GM21825 (cell line): ENCODE measurements around the gene HMGXB3.
"Not testable (repeated sequence)": the region's sequence is repeated elsewhere in the genome, so short reads cannot be mapped to it uniquely, and the experiment has no call there.

Experiments used
- ATAC-seq: cut with Tn5 transposase; IDR thresholded peaks from one replicate; pipeline ENCODE4 v1.9.1; 2021; ENCODE audit warnings: mild to moderate bottlenecking, moderate library complexity; ENCODE audit not compliant: unreplicated experiment

Gene HMGXB3

DNA sequence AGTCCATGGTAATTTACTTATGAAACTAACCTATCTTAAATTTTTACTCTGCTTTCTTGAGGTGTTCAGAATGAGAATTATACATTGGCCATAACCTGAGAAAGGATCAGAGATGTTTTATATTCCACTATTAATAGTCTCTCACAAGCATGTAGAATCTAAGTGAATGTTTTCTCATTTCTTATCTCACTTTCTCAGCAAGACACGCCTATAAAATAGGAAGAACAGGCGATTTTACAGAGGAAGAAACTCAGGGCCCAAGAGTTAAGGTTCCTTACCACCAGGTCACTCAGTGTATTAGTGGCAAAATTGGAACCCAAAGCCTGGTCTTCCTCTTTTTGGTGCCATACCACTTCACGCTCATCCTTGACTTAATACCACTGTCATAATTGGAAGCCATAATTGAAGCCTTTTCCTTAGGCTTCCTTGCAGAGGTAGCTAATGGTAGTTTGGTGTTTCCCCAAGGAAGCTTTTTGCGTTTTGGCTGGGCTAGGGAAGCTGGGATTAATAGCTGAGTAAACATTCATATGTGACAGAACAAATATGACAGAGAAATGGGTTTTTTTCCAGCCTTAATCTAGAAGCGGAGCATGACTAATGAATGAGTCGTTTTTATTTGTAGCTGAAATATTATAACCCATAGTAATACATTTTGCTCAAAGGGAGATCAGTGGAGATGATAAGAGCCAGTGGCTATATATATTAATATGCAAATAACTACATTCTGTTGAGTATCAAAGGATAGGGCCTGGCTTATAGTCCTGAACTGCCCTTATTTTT is 16.9 kb downstream of the HMGXB3 start:
- ATAC-seq = no peak

DNA sequence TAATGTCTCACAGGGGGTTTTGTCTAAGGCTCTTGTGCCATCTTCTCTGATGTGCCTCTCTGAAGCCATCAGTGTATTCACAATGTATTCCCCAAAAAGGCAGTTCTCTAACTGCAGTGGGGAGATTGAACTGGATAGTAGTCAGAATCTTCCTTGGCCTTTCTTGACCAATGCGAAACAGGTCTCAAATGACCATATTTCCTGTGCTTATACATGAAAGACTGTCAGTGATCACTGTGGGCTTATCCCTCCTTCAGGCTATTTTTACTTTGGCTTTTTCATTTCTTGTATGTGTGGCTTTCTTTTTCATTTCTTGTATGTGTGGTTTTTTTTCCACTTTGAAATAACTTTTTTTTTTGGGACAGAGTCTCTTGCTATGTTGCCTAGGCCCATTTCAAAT is 19.7 kb downstream of the HMGXB3 start:
- no peak for ATAC-seq

DNA sequence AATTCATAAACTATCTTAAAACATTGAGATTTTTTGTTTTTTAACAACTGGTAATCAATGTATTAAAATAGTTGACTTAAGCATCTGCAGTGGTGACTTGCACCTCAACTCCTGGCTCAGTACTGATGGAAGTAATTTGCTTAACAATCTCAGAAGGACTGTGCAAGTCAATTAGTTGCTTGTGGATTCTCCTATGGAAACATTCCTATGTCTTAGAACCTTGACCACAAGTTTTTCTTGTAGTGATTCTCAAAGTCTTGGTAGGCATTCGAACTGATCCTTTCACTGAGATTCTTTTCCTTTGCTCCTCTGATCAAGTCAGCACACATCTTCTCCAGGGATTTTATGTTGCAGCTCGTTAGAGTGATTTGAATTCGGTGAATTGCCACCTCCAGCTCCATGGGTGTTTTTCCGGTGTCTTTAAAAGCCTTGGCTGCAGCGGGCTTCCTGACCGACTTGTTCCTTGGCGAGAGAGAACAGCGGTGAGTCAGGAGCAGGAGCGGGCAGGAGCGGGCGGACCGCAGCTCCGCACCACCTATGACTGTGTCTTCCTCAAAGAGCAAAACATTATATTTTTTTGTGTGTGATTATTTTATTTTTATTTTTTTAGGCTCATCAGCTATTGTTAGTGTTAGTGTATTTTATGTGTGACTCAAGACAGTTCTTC is 21.1 kb downstream of the HMGXB3 start:
- no peak for ATAC-seq

DNA sequence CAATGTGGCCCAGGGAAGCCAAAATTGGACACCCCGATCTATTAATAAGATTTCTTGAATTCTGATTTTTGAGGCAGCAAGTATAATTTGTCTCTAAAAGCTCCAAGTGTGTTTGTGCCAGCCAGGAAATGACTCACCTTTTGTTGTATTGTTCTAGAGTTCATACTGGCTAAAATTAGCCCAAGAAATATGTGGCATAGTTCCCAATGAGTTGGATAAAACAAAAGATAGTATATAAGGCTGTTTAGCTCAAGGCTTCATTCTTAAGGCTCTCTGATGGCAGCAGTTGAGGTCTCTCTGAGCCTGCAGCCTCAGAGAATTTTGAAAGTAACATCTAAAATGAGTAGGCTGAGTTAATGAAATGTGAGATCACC is 21.6 kb downstream of the HMGXB3 start:
- no peak for ATAC-seq

DNA sequence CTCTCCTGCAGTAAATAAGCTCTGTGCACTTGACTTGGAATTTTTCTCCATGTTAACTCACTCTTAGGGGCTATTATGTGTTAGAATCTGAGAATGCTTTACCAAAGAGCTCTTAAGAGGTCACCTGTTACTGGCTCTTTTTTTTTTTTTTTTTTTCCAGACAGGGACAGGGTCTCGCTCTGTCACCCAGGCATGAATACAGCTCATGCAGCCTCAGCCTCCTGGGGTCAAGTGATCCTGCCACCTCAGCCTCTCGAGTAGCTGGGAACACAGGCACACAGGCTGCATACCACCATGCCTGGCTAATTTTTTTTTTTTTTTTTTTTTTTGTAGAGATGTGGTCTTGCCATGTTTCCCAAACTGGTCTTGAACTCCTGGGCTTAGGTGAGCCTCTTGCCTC is 22.1 kb downstream of the HMGXB3 start:
- ATAC-seq = no peak

DNA sequence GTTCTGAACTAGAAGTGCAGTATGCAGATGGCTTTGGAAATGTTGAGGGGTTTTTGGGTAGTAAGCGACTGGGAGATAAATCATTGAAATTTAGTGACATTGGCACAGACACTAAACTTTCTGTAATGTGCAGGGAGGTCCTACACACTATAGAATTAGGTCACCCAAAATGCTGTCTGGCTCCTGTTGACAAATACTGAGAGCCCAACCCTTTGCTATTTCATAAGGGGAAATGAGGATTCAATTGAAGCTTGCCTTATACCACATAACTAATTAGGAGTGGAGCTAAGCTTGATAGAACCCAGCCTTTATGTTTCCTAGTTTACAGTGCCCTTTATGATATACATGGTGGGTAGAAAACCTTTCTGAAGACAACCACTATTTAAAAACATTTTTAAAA is 22.6 kb downstream of the HMGXB3 start:
- ATAC-seq = no peak

DNA sequence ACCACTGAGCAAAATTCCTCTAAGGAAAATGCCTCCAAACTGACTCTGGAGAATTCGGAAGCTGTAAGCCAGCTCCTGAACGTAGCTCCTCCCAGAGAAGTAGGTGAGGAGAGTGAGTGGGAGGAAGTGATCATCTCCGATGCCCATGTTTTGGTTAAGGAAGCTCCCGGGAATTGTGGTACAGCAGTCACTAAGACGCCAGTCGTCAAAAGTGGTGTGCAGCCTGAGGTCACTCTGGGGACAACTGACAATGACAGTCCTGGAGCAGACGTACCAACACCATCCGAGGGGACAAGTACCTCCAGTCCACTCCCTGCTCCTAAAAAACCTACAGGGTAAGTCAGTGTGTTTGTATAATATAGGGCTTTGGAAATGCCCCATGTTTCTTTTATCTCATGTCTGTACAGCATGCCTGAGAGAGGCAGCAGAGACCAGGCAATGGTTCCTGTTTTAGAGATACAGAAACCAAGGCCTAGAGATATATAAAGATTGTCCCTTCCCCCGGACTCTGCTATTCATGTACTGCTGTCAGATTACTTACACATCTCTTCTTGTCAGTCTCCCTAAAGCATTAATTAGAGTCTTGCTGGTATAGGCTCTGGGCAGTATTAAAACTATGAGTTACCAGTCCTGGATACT is 23.9 kb downstream of the HMGXB3 start:
- no peak for ATAC-seq

DNA sequence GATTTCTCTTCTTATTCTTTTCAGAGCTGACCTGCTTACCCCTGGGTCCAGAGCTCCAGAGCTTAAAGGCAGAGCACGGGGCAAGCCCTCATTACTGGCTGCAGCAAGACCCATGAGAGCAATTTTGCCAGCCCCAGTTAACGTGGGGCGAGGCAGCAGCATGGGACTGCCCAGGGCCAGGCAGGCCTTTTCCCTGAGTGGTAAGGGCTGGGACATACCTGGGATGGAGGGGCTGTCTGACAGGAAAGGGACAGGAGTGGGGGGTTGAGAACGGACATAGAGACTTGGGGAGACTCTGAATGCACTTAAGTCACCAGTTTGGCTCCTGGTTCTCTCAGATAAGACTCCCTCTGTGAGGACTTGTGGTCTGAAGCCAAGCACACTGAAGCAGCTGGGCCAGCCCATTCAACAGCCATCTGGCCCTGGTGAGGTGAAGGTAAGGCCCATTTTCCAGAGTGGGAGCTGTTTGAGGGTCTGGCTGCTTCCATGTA is 26.2 kb downstream of the HMGXB3 start:
- no peak for ATAC-seq

DNA sequence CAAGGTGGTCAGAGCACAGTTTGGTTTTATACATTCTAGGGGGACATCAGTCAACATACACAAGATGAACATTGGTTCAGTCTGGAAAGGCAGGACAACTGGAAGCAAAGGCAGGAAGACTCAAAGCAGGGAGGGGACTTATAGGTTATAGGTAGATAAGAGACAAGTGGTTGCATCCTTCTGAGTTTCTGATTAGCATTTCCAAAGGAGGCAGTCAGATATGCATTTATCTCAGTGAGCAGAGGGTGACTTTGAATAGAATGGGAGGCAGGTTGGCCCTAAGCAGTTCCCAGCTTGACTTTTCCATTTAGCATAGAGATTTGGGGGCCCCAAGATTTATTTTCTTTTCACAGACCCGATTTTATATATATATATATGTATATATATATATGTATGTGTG is 27.5 kb downstream of the HMGXB3 start:
- not testable (repeated sequence) for ATAC-seq

DNA sequence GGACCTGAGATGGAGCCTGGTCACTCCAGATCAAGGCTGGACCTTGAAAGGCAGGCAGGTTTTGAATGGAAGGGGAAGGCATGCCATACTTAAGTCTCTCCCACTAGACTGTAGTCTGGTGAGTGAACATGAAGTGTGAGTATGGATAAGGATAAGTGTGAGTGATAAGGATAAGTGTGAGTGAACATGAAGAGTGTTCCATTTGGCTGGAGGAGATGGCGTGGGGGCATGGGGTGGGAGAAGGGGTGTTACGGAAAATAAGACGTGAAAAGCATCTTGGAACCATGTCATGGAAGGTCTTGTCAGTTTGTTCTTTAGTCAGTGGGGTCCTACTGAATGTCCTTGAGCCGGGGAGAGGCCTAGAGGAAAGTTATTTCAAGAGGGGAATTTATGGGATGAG is 32.8 kb downstream of the HMGXB3 start:
- ATAC-seq = no peak

DNA sequence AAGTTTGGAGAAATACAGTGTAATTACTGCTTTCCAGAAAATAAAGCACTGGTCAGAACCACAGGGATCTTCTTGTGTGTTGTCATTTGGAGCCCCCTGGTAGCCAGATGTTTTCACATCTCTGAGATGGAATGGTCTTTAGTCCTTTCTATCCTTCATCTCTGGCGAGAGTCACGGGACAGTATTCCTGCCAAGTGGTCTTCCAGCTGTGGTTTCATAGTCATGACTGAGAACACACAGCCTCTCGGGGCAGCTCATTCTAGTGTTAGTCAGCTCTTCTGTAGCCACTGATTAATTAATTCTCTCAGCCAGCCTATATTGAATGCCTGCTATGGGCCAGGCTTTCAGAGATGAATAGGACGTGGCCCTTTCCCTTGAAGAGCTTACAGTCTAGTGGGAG is 34.1 kb downstream of the HMGXB3 start:
- no peak for ATAC-seq

DNA sequence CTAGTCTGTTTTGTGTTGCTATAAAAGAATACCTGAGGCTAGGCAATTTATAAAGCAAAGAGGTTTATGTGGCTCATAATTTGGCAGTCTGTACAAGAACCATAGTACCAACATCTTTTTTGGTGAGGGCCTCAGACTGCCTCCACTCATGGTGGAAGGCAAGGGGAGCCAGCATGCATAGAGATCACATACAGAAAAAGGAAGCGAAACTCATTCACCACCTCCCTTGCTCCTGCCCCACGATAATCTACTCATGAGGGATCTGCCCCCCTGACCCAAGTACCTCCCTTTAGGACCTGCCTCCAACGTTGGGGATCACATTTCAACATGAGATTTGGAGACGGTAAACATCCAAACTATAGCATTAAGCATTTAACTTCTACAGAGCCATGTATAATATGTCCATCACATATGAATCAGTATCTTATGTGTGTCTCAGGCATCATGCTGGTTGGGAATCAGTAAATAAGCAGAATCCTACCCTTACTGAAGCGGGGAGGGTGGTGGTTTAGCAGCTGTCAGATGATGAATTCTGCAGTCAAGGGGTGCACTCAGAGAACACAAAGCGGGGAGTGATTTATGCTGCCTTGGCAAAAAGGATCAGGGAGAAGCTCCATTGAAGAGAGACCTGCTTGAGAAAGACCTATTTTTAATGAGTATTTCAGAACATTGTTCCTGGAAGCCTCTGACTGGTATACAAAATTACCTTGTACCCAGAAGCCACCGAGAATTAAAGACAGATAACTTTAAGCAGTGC is 34.8 kb downstream of the HMGXB3 start:
- ATAC-seq = peak; percentile 96

DNA sequence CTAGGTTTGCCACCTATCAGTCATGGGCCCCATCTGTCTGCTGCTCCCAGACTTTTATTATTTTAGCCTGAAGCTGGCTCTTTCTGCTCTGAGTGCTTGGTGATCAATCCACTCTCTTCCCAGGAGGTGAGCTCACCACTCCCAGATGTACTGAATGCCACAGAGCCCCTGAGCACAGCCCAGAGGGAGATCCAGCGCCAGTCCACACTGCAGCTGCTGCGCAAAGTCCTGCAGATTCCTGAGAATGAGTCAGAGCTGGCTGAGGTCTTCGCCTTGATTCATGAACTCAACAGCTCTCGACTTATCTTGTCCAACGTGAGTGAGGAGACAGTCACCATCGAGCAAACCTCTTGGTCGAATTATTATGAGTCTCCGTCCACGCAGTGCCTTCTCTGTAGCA is 36.0 kb downstream of the HMGXB3 start:
- ATAC-seq = no peak

DNA sequence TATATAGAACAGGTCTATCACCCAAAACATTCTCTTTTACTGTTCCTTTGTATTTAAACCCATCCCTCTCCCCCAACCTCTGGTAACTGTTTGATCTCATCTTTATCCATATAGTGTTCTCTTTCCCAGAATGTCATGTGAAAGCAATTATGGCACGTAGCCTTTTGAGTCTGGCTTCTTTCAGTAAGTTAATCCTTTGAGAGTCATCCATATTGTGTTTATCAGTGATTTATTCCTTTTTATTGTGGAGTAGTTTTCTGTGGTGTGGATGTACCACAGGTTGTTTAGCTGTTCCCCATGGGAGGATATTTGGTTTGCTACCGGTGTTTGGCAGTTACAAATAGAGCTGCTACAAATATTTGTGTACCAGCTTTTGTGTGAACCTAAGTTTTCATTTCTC is 38.0 kb downstream of the HMGXB3 start:
- no peak for ATAC-seq

DNA sequence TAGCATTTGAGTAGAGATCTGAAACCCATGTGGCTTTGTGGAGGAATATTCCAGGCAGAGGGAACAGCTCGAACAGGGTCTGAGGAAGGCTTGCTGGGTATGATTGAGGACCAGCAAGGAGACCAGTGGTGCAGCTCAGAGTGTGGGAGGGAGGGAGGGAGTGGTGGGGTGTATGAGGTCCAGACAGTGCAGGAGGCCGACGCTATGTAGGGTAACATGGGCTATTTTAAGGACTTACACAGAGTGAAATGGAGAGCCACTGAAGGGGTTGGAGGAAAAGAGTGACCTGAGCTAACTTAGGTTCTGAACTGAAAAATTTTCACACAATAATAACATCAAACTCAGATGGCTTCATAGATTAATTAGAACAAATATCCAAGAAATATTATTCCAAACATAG is 41.9 kb downstream of the HMGXB3 start:
- no peak for ATAC-seq

DNA sequence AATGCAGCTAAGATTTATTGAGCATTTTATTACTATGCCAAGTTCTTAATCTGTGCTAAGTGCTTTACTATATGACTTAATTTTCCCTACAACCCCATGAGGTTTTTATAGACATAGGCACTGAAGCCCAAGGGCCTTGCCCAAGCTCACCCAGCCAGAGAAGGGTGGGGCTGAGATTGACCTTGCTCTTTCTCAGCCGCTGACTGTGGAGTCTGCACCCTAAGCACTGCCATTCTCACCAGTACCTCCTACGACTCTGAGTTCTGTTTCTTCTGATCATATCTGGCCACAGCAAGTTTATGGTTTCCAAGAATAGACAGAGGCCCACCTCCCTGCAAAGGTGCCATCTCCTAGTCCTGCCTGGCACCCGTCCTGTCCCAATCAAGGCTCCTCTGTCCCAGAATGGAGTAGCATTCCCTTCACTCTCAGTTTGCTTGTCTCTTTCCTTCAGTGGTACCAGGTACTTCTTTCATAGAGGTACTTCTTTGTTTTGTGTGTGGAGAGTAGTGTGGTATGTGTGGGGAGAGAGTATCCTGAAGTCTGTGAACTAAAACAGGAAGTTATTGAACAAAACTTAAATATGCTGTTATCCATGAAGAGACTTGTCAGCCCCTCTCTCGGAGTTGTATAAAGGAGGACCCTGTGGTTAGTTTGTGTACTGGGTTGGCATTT is 43.3 kb downstream of the HMGXB3 start:
- ATAC-seq = no peak

DNA sequence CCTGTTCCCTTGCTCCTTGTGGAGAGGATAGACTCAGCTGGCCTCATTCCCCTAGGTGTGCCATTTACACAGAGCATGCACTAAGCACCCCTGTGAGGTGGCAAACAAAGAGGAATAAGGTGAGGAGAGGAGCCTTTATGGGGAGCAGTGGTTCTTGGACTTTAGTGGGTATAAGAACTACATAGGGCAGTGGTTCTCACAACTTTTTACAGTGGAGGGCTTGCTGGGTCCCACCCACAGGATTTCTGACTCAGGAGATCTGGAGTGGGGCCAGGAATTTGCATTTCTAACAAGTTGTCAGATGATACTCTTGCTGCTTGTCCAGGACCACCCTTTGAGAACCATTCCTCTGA is 43.8 kb downstream of the HMGXB3 start:
- no peak for ATAC-seq

DNA sequence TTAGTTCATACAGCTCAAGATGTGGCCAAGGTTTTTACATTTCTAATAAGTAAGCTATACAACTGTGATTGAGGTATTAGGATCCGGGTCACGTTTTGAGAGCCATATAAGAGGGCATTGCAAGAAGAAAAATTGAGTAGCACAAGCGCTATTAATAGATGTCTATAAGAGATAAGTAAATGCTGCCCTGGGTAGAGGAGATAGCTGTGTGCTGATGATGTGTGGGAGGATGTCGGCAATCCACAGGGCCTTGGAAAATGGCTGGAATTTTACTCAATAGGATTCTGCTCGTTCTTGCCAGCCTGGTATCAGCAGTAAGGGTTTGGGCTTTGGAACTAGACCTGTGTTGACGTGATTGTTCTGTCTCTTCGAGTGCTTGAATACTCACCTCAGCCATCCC is 44.2 kb downstream of the HMGXB3 start:
- ATAC-seq = no peak

DNA sequence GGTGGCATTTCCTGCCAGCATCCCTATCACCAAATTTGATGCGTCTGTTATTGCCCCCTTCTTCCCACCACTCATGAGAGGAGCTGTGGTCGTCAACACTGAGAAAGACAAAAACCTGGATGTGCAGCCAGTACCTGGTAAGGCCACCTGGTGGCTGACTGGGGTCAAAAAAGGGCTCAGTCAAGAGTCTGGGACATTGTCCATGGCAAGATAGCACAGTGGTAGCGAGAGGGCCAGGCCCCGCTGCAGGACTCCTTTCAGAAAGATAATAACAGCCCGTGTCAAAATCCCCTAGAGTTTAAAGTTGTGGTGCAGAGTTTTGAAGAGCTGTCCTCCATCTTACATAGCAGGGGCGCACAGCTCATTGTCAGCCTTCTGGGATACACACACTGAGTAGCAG is 45.0 kb downstream of the HMGXB3 start:
- no peak for ATAC-seq

DNA sequence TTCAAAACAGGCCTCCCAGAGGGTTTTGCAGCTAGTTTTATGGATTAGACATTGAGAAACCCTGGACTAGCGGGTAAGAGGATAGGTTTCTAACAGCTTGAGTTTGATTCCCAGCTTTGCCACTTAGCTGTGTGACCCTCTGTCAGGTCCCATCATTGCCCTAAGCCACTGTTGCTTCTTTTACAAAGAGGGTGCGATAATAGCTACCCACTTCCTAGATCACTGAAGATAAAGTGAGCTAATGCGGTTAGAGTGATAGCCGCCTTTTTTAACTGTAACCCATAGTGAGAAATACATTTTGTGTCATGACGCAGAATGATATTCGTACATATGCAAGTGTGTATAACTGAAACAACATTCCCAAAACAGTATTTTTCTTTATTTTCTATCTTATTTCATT is 45.5 kb downstream of the HMGXB3 start:
- no peak for ATAC-seq
